ENCODE measurements around the gene ELP2. TPM values are rescaled to one million over a fixed set of nuclear protein-coding genes. Genes with fewer than 3 reads are reported as not detected.

ELP2 gene
- total and polyA plus RNA-seq, 2 donors from 2014 or later = 55.9 to 74.0 TPM

GRCh38 chr18:36143391-36143790 is 13.7 kb downstream of the ELP2 start:
- peaks cover 6 to 43% (median 24%) of the 10 kb centered on the region in 3 donors for H3K36me3 ChIP-seq (ENCODE audit: control insufficient read depth in 2 of 3, insufficient read depth in 3 of 3, low read length in 3 of 3)
- no peaks in the 10 kb centered on the region for H3K9me3 ChIP-seq (ENCODE audit: control insufficient read depth in 2 of 3, insufficient read depth in 1 of 3, low read length in 3 of 3)
- H3K27ac ChIP-seq (ENCODE audit: low read depth in 2 of 2, low read length in 2 of 2) = no peak overlapping the region
- no peak overlapping the region for H3K4me3 ChIP-seq (ENCODE audit: low read length in 3 of 3)
- FAIRE-seq (no peak), DNase-seq (no peak)
- no peaks in the 10 kb centered on the region for H3K27me3 ChIP-seq (ENCODE audit: control insufficient read depth, insufficient read depth, low read length)
- H3K9ac ChIP-seq (ENCODE audit: low read length in 3 of 3) = no peak overlapping the region
- intact Hi-C loops (cut with DNase I) = no loop called here
- TF ChIP-seq CTCF (IDR thresholded peaks at IDR 0.05; ENCODE audit: borderline replicate concordance, extremely low read depth, insufficient read depth) = no peak
- H3K4me1 ChIP-seq (ENCODE audit: control insufficient read depth in 2 of 3, insufficient read depth in 2 of 3, low read depth in 1 of 3, low read length in 3 of 3) = no peaks in the 10 kb centered on the region

DNA sequence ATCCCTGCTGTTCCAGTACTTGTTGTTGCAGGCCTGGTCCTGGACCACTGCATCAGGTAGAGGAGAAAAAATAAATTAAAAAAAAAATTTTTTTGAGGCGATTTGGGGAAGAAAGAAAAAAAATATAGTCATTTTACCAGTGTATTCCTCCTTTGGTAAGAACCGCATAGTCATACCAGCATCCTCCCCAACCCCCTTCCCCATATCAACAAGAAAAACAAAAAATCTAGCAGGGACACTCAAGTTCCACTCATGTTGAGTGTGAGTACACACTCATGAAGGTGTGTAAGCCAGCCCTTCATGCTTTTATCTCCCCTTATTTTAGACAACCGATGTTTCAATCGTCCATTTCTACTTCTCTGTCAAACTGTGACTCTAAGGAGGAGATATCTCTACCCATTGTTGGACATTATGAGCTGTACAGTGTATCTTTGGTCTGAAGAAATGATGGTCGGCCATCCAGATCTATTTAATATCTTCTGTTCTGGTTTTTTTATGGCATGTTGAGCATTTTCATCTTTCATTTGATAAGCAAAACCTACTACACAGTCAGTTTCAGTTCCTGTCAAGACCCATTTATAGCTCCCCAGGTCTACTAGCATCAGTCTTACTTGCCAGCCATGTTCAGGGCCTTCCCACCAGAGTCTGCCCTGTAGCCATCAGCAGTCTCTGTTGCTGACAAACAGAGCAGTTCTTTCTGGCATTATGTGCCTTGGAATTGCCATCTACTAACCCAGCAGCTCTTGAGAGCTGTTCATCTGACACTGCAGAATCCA is 20.0 kb downstream of the ELP2 start:
- H3K27ac ChIP-seq (ENCODE audit: low read depth in 2 of 2, low read length in 2 of 2) = no peak overlapping the region
- FAIRE-seq (no peak), DNase-seq (no peak)
- TF ChIP-seq CTCF (IDR thresholded peaks at IDR 0.05; ENCODE audit: borderline replicate concordance, extremely low read depth, insufficient read depth) = no peak
- no peak overlapping the region for H3K4me3 ChIP-seq (ENCODE audit: low read length in 3 of 3)
- no peaks in the 10 kb centered on the region for H3K27me3 ChIP-seq (ENCODE audit: control insufficient read depth, insufficient read depth, low read length)
- H3K4me1 ChIP-seq (ENCODE audit: control insufficient read depth in 2 of 3, insufficient read depth in 2 of 3, low read depth in 1 of 3, low read length in 3 of 3) = no peaks in the 10 kb centered on the region
- intact Hi-C loops (cut with DNase I) = no loop called here
- no peaks in the 10 kb centered on the region for H3K9me3 ChIP-seq (ENCODE audit: control insufficient read depth in 2 of 3, insufficient read depth in 1 of 3, low read length in 3 of 3)
- no peak overlapping the region for H3K9ac ChIP-seq (ENCODE audit: low read length in 3 of 3)
- peaks cover 9 to 44% (median 31%) of the 10 kb centered on the region in 3 donors for H3K36me3 ChIP-seq (ENCODE audit: control insufficient read depth in 2 of 3, insufficient read depth in 3 of 3, low read length in 3 of 3)

DNA sequence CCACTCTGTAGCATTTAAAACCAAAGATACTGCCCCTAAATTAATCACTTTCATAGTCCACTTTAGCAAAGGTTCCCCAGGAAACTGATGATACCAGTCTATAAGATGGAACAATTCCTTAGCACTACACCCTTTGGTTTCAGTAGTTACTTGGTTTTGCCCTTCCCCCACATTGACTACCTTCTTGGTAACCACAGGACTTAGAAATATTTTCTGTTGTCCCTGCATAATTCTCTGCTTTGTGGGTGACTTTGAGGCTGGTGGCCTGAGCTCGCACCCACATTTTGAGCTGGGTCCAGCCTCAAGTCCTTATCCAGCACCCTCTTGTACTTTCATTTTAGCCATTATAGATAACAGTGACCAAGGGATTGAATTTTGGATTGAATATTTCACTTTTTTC is 23.1 kb downstream of the ELP2 start:
- no peak for TF ChIP-seq CTCF (IDR thresholded peaks at IDR 0.05; ENCODE audit: borderline replicate concordance, extremely low read depth, insufficient read depth)
- no peak for DNase-seq
- Histone ChIP-seq H3K4me3 (ENCODE audit: low read length in 3 of 3) (no peak overlapping the region), H3K4me1 (ENCODE audit: control insufficient read depth in 2 of 3, insufficient read depth in 2 of 3, low read depth in 1 of 3, low read length in 3 of 3) (no peaks in the 10 kb centered on the region), H3K27me3 (ENCODE audit: control insufficient read depth, insufficient read depth, low read length) (no peaks in the 10 kb centered on the region), H3K36me3 (ENCODE audit: control insufficient read depth in 2 of 3, insufficient read depth in 3 of 3, low read length in 3 of 3) (peaks cover 11 to 42% (median 27%) of the 10 kb centered on the region in 3 donors), H3K27ac (ENCODE audit: low read depth in 2 of 2, low read length in 2 of 2) (no peak overlapping the region), H3K9ac (ENCODE audit: low read length in 3 of 3) (no peak overlapping the region), H3K9me3 (ENCODE audit: control insufficient read depth in 2 of 3, insufficient read depth in 1 of 3, low read length in 3 of 3) (no peaks in the 10 kb centered on the region)
- intact Hi-C loops (cut with DNase I) = no loop called here
- FAIRE-seq = no peak
